Measurements from ENCODE around the gene LZIC.

LZIC gene

DNA sequence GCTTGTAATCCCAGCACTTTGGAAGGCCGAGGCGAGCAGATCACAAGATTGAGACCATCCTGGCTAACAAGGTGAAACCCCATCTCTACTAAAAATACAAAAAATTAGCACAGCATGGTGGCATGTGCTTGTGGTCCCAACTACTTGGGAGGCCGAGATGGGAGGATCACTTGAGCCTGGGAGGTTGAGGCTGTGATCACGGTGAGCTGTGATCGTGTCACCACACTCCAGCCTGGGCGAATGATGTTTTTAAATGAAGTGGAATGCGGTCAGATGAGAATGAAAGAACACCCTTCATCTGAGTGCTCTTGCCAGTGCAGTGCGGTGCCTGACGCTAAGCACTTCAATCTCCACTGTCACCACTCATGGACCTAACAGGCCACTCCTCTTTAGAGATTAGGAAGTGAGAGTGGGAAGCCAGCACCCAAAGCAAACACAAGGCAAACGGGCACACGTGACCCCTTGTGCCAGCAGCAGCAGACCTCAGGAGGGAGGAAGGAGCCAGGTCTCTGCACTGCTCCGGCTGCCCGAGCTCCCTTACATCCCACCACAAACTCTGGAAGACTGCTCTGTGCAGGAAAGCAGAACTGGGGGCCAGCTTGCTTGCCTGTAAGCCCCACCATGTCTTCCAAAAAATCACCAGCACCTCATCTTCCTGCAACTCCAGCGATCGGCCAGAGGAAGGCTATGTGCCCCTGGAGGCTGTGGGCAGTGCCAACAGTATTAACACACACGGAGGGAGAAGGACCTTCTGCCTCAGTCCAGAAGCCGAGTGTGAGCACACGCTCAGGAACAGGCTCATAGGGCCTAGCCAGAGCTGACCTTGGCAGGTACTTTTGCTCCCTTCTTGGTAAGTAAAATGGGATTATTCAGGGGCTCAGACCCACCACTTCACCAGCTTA lies 42.8 kb downstream of the LZIC start:
- TF ChIP-seq, protein P1, sequence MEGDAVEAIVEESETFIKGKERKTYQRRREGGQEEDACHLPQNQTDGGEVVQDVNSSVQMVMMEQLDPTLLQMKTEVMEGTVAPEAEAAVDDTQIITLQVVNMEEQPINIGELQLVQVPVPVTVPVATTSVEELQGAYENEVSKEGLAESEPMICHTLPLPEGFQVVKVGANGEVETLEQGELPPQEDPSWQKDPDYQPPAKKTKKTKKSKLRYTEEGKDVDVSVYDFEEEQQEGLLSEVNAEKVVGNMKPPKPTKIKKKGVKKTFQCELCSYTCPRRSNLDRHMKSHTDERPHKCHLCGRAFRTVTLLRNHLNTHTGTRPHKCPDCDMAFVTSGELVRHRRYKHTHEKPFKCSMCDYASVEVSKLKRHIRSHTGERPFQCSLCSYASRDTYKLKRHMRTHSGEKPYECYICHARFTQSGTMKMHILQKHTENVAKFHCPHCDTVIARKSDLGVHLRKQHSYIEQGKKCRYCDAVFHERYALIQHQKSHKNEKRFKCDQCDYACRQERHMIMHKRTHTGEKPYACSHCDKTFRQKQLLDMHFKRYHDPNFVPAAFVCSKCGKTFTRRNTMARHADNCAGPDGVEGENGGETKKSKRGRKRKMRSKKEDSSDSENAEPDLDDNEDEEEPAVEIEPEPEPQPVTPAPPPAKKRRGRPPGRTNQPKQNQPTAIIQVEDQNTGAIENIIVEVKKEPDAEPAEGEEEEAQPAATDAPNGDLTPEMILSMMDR (IDR thresholded peaks at IDR 0.05; ENCODE audit: low read length, missing control alignments), result no peak
- H3K4me3 ChIP-seq (replicated peaks; ENCODE audit: low read depth, low read length), result no peak overlapping the region
- no peak for DNase-seq (ENCODE audit: low read depth)

DNA sequence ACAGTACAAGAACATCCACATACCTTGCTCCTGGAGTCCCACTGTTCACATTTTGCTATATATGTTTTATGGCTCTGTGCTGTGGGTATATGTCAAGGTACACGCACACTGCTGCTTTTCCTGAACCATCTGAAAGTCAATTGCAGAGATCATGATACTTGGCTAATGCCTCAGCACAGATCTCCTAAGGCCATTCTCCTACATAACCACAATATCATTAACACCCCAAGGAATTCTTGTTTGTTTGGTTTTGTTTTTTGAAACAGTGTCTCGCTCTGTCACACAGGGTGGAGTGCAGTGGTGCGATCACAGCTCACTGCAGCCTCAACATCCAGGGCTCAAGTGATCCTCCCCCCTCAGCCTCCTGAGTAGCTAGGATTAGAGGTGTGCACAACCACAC lies 49.1 kb downstream of the LZIC start:
- TF ChIP-seq, protein P1 (IDR thresholded peaks at IDR 0.05; ENCODE audit: low read length, missing control alignments), result no peak
- H3K4me3 ChIP-seq (replicated peaks; ENCODE audit: low read depth, low read length), result no peak overlapping the region
- no peak for DNase-seq (ENCODE audit: low read depth)

DNA sequence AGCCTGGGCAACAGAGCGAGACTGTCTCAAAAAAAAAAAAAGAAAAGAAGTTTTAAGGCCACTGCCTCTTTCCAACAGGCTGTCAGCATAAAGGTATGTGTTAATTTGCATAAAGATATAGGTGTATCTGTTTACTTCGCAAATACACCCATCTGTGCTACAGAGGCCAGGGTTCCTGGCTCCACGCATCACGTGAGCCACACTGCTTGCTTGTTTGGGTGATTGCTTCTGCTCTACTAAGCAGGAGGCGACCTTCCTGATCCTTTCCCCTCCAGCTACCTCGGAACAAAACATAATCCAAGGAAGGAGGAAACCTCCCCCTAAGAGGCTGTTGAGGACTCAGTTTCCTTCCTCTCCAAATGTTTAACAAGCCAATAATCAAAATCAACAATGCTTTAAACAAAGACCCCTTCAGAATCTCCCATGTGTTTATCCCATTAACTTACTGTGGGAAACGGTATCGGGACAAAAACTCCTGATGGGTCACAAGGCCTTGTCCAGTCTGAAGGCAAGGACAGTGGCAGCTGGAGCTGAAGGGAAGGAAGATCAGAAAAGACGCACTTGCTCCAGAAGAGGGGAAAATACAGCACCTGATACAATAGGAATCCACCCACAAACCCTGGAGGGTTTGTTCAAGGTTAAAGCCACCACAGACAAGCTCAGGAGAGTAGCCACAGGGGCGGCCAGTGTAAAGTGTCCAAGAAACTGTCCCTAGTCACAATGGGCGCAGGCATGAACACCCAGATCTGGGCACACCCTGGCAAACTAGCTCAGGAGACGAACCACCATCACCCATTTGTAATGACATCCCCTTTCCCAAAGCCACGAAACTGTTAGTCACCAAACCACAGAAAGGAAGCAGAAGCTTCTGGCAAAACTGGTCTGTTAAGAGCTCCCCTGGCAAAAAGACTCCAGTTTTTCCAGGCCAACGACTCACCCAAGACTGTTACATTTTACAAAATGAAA lies 50.3 kb downstream of the LZIC start:
- TF ChIP-seq, protein P1 (IDR thresholded peaks at IDR 0.05; ENCODE audit: low read length, missing control alignments), result no peak
- no peak overlapping the region for H3K4me3 ChIP-seq (replicated peaks; ENCODE audit: low read depth, low read length)
- peak; percentile 59 for DNase-seq (ENCODE audit: low read depth)

DNA sequence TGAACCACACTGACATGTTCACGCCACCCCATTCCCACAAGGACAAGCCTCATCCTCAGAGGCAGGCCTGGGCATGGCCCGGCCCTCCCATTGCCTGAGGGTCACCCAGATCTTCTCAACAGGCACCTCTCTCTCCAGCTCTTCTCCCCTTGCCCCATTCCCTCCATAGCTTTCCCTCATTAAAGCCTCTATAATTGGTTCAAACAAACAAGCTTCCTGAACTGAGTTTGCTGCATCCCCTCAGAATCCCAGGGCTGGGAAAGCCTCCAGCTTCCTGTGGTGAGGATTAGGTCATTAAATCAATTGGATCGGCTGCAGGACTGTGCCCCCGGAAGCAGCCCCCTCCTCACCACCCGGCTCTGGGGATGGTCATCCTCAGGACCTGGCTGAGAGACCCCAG lies 52.0 kb downstream of the LZIC start:
- H3K4me3 ChIP-seq (replicated peaks; ENCODE audit: low read depth, low read length), result no peak overlapping the region
- TF ChIP-seq, protein P1 (IDR thresholded peaks at IDR 0.05; ENCODE audit: low read length, missing control alignments), result no peak
- DNase-seq (ENCODE audit: low read depth), result no peak

DNA sequence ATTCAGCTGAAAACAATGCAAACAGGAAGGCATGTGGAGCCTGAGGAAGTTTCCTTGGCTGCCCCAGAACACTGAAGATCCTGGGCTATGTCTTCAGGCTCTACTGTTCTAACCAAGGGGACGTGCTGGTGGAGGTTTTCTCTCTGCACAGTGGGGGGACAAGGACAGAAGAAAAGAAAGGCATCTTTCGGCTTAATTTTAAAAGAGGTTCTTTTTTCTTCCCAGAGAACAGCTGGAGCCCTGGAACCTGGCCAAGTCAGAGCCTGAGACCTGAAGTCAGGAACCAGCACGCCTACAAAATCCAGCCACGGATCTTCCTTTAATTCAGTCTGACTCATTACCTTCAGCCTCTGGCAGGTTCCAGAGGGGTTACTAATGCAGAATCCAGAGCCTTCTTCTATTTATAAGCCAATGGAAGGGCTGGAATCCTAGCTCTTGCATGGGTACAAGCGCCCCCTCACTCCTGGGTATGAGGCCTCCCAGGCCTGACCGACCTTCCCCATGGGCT lies 52.9 kb downstream of the LZIC start:
- H3K4me3 ChIP-seq (replicated peaks; ENCODE audit: low read depth, low read length), result no peak overlapping the region
- peak; percentile 86 for DNase-seq (ENCODE audit: low read depth)
- TF ChIP-seq, protein P1 (IDR thresholded peaks at IDR 0.05; ENCODE audit: low read length, missing control alignments), result no peak

DNA sequence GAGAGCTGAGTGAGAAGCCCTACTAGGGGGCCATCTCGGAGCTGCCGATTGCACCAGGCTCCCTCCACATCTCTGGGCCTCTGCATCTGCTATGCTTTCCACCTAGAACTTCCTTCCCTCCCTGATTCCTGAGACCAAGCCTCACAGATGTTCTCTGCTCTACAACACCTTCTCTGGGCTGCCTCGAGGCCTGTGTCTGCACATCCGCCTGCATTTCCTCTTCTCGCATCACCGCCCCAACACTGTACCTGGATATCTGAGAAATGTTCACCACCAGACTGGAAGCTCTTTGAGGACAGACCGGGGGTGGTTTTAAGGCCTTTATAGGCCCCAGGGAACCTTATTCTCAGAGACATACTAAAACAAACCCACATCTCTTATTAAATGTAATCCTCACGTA lies 53.8 kb downstream of the LZIC start:
- TF ChIP-seq, protein P1 (IDR thresholded peaks at IDR 0.05; ENCODE audit: low read length, missing control alignments), result no peak
- no peak for DNase-seq (ENCODE audit: low read depth)
- no peak overlapping the region for H3K4me3 ChIP-seq (replicated peaks; ENCODE audit: low read depth, low read length)

All from fibroblast of pulmonary artery (primary cell).